Tibial artery (tissue), 4 donors: ENCODE data around the gene SPAG5.
A peak's percentile ranks its signal among the peaks of the same experiment; 100 is the strongest.

Source experiments
- DNase-seq, 2 donors: peaks; one replicate each; pipeline ENCODE4 v3.0.0-alpha.2; 2019
- H3K27ac ChIP-seq, 2 donors: fragments of 200-600 bp; sonication (generic) in 1 of 2; 1 replicate in 1 of 2; 2 replicates in 1 of 2; pipeline ENCODE4 v1.5.1; 2018 to 2019; ENCODE audit warnings: mild to moderate bottlenecking in 1 of 2
- H3K27me3 ChIP-seq, 2 donors: fragments of 200-600 bp; sonication (generic) in 1 of 2; one replicate each; pipeline versions ENCODE4 v1.5.1 to v1.6.0; 2016 to 2019
- H3K36me3 ChIP-seq, 3 donors: fragments of 200-600 bp; sonication (generic) in 2 of 3; one replicate each; pipeline ENCODE4 v1.5.1; 2016 to 2019; ENCODE audit warnings: mild to moderate bottlenecking in 2 of 3
- H3K4me1 ChIP-seq, 4 donors: fragments of 200-600 bp; sonication (generic) in 2 of 4; 1 replicate in 3 of 4; 2 replicates in 1 of 4; pipeline ENCODE4 v1.5.1; 2016 to 2019
- H3K4me3 ChIP-seq, 2 donors: fragments of 200-600 bp; sonication (generic) in 1 of 2; 1 replicate in 1 of 2; 2 replicates in 1 of 2; pipeline ENCODE4 v1.5.1; 2018 to 2019; ENCODE audit warnings: mild to moderate bottlenecking in 2 of 2
- H3K9me3 ChIP-seq, 3 donors: fragments of 200-600 bp; sonication (generic) in 1 of 3; one replicate each; pipeline ENCODE4 v1.5.1; 2016 to 2019
- intact Hi-C: fragments of 100-400 bp; cut with DNase I; formaldehyde crosslinking; loops from one replicate; pipeline ENCODE4 v1.15.0; 2023; ENCODE audit warnings: low total_unique reads
- TF ChIP-seq, protein P1 (sequence below), 2 experiments: fragments of 200-600 bp in 1 of 2; fragments of 450-650 bp in 1 of 2; IDR thresholded peaks; one replicate each; pipeline ENCODE4 v1.5.1; 2017 to 2019; ENCODE audit warnings: antibody characterized with exemption in 2 of 2, mild to moderate bottlenecking in 1 of 2, moderate library complexity in 1 of 2

Gene SPAG5

DNA sequence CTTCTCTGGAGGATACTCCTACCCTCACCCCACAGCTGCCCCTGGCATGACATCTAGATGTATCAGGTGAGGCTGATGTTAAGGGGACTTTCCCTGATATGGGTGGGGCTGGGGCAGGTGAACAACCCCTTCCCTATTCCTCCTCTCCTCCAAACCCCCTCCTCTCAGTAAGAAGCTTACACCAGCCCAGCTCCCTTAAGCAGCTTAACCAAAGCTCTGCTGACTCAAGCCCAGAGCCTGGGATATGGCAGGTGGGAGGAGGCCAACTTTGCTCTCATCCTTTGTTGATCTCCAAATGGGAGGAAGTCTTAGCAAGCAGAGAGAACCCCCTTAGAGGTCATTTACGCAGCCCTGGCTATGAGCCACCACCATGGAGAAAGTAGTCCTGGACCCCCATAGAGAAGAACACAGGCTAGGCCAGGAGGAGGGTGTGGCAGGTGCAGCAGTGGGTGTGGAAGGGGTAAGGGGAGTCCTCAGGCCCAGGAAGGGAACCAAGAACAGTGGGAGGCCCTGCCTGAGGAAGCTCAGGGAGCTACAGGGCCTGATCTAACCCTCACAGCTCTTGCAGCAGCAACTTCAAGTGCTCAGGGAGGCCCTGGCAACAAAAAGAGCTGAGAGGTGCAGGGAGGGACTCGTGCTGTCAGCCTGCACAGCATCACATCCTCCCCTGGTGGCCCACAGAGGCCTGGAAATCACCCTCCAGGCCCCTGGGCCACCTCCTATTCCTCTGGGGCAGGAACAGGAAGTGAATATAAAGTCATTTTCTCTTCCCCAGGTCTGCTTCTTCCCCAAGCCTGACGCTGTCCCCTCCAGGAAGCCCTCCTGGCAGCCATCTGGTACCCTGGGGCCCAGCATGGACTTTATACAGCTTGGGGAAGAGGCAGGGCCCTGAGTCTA, 49.3 kb downstream of the SPAG5 start:
- Histone ChIP-seq H3K27ac (no peak overlapping the region), H3K36me3 (peaks cover 9 to 25% (median 16%) of the 10 kb centered on the region in 3 donors), H3K4me3 (no peak overlapping the region), H3K4me1 (peaks cover 0 to 21% (median 12%) of the 10 kb centered on the region in 4 donors), H3K27me3 (no peaks in the 10 kb centered on the region), H3K9me3 (no peaks in the 10 kb centered on the region)
- TF ChIP-seq, protein P1, sequence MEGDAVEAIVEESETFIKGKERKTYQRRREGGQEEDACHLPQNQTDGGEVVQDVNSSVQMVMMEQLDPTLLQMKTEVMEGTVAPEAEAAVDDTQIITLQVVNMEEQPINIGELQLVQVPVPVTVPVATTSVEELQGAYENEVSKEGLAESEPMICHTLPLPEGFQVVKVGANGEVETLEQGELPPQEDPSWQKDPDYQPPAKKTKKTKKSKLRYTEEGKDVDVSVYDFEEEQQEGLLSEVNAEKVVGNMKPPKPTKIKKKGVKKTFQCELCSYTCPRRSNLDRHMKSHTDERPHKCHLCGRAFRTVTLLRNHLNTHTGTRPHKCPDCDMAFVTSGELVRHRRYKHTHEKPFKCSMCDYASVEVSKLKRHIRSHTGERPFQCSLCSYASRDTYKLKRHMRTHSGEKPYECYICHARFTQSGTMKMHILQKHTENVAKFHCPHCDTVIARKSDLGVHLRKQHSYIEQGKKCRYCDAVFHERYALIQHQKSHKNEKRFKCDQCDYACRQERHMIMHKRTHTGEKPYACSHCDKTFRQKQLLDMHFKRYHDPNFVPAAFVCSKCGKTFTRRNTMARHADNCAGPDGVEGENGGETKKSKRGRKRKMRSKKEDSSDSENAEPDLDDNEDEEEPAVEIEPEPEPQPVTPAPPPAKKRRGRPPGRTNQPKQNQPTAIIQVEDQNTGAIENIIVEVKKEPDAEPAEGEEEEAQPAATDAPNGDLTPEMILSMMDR (IDR thresholded peaks at IDR 0.05) = no peak
- DNase-seq = no peak
- intact Hi-C loops = loop anchor here (5.0 to 10.0 kb wide), 2 partner anchors 63 to 505 kb away; partner anchors contain the start of genes NLK and RSKR

DNA sequence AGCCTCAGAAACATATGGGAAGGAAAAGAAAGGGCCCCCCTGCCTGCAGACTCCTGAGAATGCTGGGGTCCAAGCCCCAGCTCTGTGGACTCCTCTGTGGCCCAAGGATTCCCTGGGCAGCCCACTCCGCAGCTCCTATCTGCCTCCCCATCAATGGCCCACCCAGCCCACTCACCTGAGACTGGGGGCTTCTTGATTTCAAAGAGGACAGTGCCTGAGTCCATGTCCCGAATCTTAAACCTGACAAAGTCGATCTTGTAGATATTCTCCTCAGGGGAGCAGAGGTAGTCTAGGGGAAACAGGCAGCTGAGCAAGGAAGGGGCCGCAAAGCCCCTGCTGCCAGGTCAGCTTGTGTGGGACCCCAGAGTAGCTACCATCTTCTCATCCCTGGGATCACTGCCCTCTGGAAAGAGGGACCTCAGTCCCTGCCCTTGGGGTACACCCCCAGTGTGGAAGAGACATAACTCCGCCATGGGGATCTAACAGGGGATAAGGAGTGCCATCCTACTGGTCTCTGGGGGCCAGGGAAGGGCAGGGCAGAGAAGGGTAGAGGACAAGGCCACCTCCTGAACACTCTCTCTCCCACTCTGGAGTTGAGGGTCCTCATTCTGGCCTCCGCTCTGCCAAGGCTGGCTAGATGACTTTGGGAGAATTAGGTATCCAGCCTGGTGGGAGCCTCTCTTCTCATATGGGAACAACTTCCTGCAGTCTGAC, 50.3 kb downstream of the SPAG5 start:
- peaks cover 2 to 16% (median 7%) of the 10 kb centered on the region in 3 donors for H3K36me3 ChIP-seq
- TF ChIP-seq, protein P1 (IDR thresholded peaks at IDR 0.05) = no peak
- no peaks in the 10 kb centered on the region for H3K27me3 ChIP-seq
- no peak for DNase-seq
- no peak overlapping the region for H3K4me3 ChIP-seq
- no peaks in the 10 kb centered on the region for H3K9me3 ChIP-seq
- no peak overlapping the region for H3K27ac ChIP-seq
- H3K4me1 ChIP-seq = peaks cover 0 to 21% (median 12%) of the 10 kb centered on the region in 4 donors
- intact Hi-C loops = no loop called here

DNA sequence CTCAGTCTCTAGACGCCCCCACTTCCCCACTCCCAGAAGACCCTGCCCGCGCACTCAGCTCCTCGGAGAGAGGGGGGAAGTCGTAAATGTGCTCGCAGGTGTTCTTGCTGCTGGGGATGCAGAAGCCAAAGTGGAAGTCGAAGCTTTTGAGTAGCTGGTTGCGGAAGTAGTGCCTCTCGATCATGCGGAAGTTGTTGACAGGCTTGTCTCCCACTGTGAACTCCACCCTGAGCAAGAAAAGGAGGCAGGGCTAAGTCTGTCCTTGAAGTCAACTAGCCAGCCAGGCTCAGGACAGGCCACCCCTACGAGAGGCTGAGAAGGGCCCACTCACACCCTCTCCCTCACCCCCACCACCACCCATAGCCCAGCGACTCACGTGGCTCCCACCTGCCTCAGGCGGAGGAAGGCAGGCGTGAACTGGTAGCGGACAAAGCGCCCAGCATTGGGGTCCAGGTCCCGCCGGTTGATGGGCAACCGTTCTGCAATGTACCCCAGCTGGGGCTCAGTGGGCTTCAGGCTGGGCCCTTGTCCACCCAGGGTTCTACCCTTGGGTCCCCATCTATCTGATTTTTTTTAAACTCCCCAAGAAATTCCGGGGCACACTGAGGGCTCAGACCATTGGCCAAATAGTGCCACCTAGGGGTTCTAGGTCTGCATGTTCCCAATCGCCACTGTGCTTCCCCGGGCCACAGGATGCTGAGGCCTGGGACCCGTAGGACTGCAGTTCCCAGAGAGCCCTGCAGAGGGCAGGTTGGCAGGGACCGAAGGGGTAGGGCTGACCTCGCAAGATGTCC, 51.0 kb downstream of the SPAG5 start:
- H3K27me3 ChIP-seq = no peaks in the 10 kb centered on the region
- no peaks in the 10 kb centered on the region for H3K9me3 ChIP-seq
- intact Hi-C loops = no loop called here
- TF ChIP-seq, protein P1 (IDR thresholded peaks at IDR 0.05) = peak; percentile 69 to 79
- no peak overlapping the region for H3K27ac ChIP-seq
- peaks cover 0 to 18% (median 11%) of the 10 kb centered on the region in 4 donors for H3K4me1 ChIP-seq
- DNase-seq = peak; percentile 52 to 78
- H3K36me3 ChIP-seq = peaks cover 0 to 14% (median 3%) of the 10 kb centered on the region in 3 donors
- no peak overlapping the region for H3K4me3 ChIP-seq

DNA sequence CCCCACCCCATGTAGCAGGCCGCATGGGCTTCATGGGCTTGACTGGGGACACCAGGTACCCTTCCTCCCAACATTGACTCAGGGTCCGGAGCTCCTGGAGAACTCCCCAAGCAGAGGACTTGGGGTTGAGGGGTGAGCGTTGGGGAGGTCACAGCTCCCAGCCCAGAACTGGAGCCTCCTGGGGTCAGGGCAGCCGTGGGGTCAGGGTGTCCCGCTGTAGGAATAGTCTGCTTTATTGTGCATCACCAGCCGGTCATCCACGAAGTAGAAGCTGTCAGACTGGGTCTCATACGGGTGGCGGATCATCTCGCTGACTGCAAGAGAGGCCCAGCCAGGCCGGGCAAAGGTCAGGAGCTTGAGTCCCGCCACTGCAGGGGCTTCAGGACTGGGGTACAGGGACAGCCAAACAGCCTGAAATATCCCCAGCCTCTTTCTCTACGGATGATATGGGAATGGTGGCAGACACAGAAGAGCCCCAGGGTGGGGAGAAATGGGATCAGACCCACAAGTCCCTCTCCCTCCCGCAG, 51.7 kb downstream of the SPAG5 start:
- H3K27me3 ChIP-seq = no peaks in the 10 kb centered on the region
- no peak for DNase-seq
- no peaks in the 10 kb centered on the region for H3K9me3 ChIP-seq
- peaks cover 0 to 14% (median 3%) of the 10 kb centered on the region in 3 donors for H3K36me3 ChIP-seq
- no peak overlapping the region for H3K4me3 ChIP-seq
- H3K4me1 ChIP-seq = peaks cover 0 to 16% (median 10%) of the 10 kb centered on the region in 4 donors
- TF ChIP-seq, protein P1 (IDR thresholded peaks at IDR 0.05) = no peak
- H3K27ac ChIP-seq = no peak overlapping the region
- intact Hi-C loops = no loop called here
